ENCODE measurements around the gene KCNN3. TPM values are rescaled to one million over a fixed set of nuclear protein-coding genes. Genes with fewer than 3 reads are reported as not detected.

Gene KCNN3
- total and polyA plus RNA-seq, 2 of the 13 experiments (the other 11 are each of a cell fraction or from before 2014, with no cell fraction given): not detected

DNA sequence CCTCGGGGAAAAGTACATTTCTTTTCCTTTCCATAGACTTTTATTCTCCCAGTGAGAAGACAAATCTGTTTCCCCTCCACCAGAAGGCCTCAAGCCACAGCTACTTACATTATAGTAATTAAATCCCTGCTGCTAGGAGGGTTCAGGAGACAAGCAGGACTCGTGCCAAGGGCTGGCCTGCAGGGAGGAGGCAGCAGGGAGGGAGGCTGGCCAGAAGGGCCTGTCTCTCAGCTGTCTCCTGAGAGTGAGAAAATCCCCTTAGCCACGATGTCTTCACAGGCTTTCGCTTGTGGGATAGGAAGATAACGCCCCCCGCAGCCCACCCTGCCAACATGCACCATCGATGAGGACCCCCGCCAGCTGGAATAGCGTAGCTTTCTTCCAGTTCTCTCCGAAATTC lies 14.0 kb downstream of the KCNN3 start:
- H3K79me2 ChIP-seq (ENCODE audit: insufficient read depth, low read length): no peaks in the 10 kb centered on the region
- H3K9me3 ChIP-seq (ENCODE audit: low read length): no peaks in the 10 kb centered on the region
- no TSS peak for BruUV-seq (replicated peaks)
- H3K27ac ChIP-seq (ENCODE audit: extremely low read length, insufficient read depth, low read length): no peak overlapping the region
- TF ChIP-seq NR0B2 (CRISPR knock-in tag; IDR thresholded peaks at IDR 0.05): no peak
- no peak for TF ChIP-seq ZNF616 (CRISPR knock-in tag; IDR thresholded peaks at IDR 0.05; ENCODE audit: low read depth)
- TF ChIP-seq RBM39 (IDR thresholded peaks at IDR 0.05; ENCODE audit: low read depth, low read length, poor library complexity, severe bottlenecking): no peak
- no peak for TF ChIP-seq ZMYM2 (CRISPR knock-in tag; IDR thresholded peaks at IDR 0.05)
- ATAC-seq: no peak
- H3K9ac ChIP-seq (ENCODE audit: insufficient read depth, low read depth, low read length): no peak overlapping the region
- no peaks in the 10 kb centered on the region for H3K36me3 ChIP-seq (replicated peaks in 1 of 2; ENCODE audit: control insufficient read depth in 1 of 2, insufficient read depth in 2 of 2, low read length in 2 of 2)
- DNase-seq (ENCODE audit: low spot score): no peak
- intact Hi-C loops (cut with micrococcal nuclease; ENCODE audit: unreplicated experiment): no loop called here
- ChIA-PET POLR2A (no interaction called here), CTCF (ENCODE audit: low intra/inter-chr PET ratio, low total read pairs) (no interaction called here)
- no peaks in the 10 kb centered on the region for H4K20me1 ChIP-seq (ENCODE audit: insufficient read depth, low read length)
- H3K4me3 ChIP-seq (replicated peaks in 1 of 3; ENCODE audit: insufficient read depth in 1 of 3, low read depth in 2 of 3, low read length in 3 of 3): no peak overlapping the region
- H2AFZ ChIP-seq (ENCODE audit: low read length): no peak overlapping the region
- no peaks in the 10 kb centered on the region for H3K4me1 ChIP-seq (ENCODE audit: insufficient read depth, low read length)
- WGBS (ENCODE audit: low lambda C conversion rate): 47% methylated on average over 10 of the region's 10 CpGs
- in situ Hi-C loops (cut with HindIII; ENCODE audit: extremely low pct_ligation_motif_present, low pct_unique_long_range_greater_than_20kb): no loop called here
- no peak for FAIRE-seq
- no peak overlapping the region for H3K4me2 ChIP-seq (ENCODE audit: low read depth, low read length)
- peaks cover 4 to 24% of the 10 kb centered on the region in 2 experiments; a peak in 4 of 5 replicates for H3K27me3 ChIP-seq (ENCODE audit: control insufficient read depth in 1 of 2, insufficient read depth in 2 of 2, low read length in 2 of 2)

- H3K4me2 ChIP-seq (ENCODE audit: low read depth, low read length): no peak overlapping the region
- intact Hi-C loops (cut with micrococcal nuclease; ENCODE audit: unreplicated experiment) (no loop called here), in situ Hi-C loops (cut with HindIII; ENCODE audit: extremely low pct_ligation_motif_present, low pct_unique_long_range_greater_than_20kb) (no loop called here)
- no peaks in the 10 kb centered on the region for H3K9me3 ChIP-seq (ENCODE audit: low read length)
- H3K4me1 ChIP-seq (ENCODE audit: insufficient read depth, low read length): no peaks in the 10 kb centered on the region
- 7% methylated on average over 6 of the region's 6 CpGs for WGBS (ENCODE audit: low lambda C conversion rate)
- H3K27me3 ChIP-seq (ENCODE audit: control insufficient read depth in 1 of 2, insufficient read depth in 2 of 2, low read length in 2 of 2): peaks cover 2 to 21% of the 10 kb centered on the region in 2 experiments; a peak in 3 of 5 replicates
- DNase-seq (ENCODE audit: low spot score): no peak
- H3K79me2 ChIP-seq (ENCODE audit: insufficient read depth, low read length): no peaks in the 10 kb centered on the region
- H3K36me3 ChIP-seq (replicated peaks in 1 of 2; ENCODE audit: control insufficient read depth in 1 of 2, insufficient read depth in 2 of 2, low read length in 2 of 2): no peaks in the 10 kb centered on the region
- no peak overlapping the region for H3K4me3 ChIP-seq (replicated peaks in 1 of 3; ENCODE audit: insufficient read depth in 1 of 3, low read depth in 2 of 3, low read length in 3 of 3)
- no peak for ATAC-seq
- POLR2A ChIA-PET: no interaction called here
- CTCF ChIA-PET (ENCODE audit: low intra/inter-chr PET ratio, low total read pairs): no interaction called here
- FAIRE-seq: no peak
- H3K27ac ChIP-seq (ENCODE audit: extremely low read length, insufficient read depth, low read length): no peak overlapping the region
- no peak overlapping the region for H3K9ac ChIP-seq (ENCODE audit: insufficient read depth, low read depth, low read length)
- H4K20me1 ChIP-seq (ENCODE audit: insufficient read depth, low read length): no peaks in the 10 kb centered on the region
- H2AFZ ChIP-seq (ENCODE audit: low read length): no peak overlapping the region
- no TSS peak for BruUV-seq (replicated peaks)
- TF ChIP-seq ZNF792 (CRISPR knock-in tag; IDR thresholded peaks at IDR 0.05): no peak
- no peak for TF ChIP-seq ZFP90 (CRISPR knock-in tag; IDR thresholded peaks at IDR 0.05; ENCODE audit: borderline replicate concordance)
- no peak for TF ChIP-seq ZNF253 (CRISPR knock-in tag; IDR thresholded peaks at IDR 0.05; ENCODE audit: borderline replicate concordance)
- TF ChIP-seq, protein P1, sequence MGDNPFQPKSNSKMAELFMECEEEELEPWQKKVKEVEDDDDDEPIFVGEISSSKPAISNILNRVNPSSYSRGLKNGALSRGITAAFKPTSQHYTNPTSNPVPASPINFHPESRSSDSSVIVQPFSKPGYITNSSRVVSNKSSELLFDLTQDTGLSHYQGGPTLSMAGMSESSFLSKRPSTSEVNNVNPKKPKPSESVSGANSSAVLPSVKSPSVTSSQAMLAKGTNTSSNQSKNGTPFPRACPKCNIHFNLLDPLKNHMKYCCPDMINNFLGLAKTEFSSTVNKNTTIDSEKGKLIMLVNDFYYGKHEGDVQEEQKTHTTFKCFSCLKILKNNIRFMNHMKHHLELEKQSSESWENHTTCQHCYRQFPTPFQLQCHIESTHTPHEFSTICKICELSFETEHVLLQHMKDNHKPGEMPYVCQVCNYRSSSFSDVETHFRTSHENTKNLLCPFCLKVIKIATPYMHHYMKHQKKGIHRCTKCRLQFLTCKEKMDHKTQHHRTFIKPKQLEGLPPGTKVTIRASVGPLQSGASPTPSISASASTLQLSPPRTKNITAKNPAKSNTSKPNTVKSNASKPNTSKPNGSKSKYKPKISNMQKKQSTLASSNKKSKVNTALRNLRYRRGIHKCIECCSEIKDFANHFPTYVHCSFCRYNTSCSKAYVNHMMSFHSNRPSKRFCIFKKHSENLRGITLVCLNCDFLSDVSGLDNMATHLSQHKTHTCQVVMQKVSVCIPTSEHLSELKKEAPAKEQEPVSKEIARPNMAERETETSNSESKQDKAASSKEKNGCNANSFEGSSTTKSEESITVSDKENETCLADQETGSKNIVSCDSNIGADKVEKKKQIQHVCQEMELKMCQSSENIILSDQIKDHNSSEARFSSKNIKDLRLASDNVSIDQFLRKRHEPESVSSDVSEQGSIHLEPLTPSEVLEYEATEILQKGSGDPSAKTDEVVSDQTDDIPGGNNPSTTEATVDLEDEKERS (CRISPR knock-in tag; IDR thresholded peaks at IDR 0.05): no peak
- no peak for TF ChIP-seq ZNF709 (CRISPR knock-in tag; IDR thresholded peaks at IDR 0.05)
- TF ChIP-seq, protein P2, sequence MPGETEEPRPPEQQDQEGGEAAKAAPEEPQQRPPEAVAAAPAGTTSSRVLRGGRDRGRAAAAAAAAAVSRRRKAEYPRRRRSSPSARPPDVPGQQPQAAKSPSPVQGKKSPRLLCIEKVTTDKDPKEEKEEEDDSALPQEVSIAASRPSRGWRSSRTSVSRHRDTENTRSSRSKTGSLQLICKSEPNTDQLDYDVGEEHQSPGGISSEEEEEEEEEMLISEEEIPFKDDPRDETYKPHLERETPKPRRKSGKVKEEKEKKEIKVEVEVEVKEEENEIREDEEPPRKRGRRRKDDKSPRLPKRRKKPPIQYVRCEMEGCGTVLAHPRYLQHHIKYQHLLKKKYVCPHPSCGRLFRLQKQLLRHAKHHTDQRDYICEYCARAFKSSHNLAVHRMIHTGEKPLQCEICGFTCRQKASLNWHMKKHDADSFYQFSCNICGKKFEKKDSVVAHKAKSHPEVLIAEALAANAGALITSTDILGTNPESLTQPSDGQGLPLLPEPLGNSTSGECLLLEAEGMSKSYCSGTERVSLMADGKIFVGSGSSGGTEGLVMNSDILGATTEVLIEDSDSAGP (CRISPR knock-in tag; IDR thresholded peaks at IDR 0.05; ENCODE audit: borderline replicate concordance): no peak
- TF ChIP-seq ZNF317 (CRISPR knock-in tag; IDR thresholded peaks at IDR 0.05): no peak
- no peak for TF ChIP-seq PHF21A (CRISPR knock-in tag; IDR thresholded peaks at IDR 0.05)
- TF ChIP-seq ZMYM3 (CRISPR knock-in tag; IDR thresholded peaks at IDR 0.05): no peak
- TF ChIP-seq ZFY (CRISPR knock-in tag; IDR thresholded peaks at IDR 0.05): no peak
Observed at GRCh38 chr1:154855186-154855851, 14.8 kb downstream of the KCNN3 start.

Data from HepG2 (cell line).